HG03095 (cell line): ENCODE data around the gene CARD19.
"Not testable (repeated sequence)": the region's sequence is repeated elsewhere in the genome, so short reads cannot be mapped to it uniquely, and the experiment has no call there.

Source experiments
- ATAC-seq: cut with Tn5 transposase; IDR thresholded peaks from one replicate; pipeline ENCODE4 v1.9.1; 2021; ENCODE audit warnings: moderate library complexity; ENCODE audit not compliant: unreplicated experiment

CARD19 gene

DNA sequence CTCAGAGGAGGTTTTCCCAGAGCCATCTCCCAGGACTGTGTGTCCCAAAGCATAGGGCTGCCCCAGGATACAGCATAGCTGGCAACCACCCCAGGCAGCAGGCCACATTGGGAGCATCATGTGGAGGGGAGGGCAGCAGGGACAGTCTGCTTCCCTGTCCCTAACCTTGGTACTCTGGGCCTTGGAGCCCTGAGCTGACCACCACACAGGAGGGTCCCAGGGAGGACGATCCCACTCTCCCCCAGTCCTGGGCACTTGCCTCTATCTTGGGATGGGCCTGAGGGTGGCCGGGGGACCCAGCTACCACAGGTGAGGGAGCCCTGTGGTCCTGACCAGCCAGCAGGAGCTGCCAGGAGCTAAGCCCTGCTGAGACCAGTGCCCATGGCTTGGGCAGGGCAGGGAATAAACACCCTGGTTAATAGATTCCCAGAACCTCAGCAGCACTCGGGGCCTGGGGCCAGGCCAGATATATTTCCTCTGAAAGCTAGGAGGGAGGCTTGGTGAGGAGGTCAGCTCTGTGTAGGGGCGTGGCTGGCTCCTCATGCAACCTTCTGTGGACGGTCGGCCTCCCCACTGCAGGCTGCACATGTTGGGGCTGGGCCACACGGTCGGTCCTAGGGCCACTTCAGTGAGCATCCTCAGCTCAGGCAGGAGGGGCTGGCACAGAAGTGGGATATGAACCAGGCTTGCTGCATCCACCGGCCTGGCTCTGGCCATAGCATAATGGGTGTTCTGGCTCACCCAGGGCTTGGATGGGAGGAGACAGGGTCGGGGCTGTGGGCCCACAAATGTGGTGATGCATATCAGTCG lies 33.9 kb downstream of the CARD19 start:
- no peak for ATAC-seq

- ATAC-seq, result no peak
These were observed 35.0 kb downstream of the CARD19 start for GRCh38 chr9:93130861-93131481.

DNA sequence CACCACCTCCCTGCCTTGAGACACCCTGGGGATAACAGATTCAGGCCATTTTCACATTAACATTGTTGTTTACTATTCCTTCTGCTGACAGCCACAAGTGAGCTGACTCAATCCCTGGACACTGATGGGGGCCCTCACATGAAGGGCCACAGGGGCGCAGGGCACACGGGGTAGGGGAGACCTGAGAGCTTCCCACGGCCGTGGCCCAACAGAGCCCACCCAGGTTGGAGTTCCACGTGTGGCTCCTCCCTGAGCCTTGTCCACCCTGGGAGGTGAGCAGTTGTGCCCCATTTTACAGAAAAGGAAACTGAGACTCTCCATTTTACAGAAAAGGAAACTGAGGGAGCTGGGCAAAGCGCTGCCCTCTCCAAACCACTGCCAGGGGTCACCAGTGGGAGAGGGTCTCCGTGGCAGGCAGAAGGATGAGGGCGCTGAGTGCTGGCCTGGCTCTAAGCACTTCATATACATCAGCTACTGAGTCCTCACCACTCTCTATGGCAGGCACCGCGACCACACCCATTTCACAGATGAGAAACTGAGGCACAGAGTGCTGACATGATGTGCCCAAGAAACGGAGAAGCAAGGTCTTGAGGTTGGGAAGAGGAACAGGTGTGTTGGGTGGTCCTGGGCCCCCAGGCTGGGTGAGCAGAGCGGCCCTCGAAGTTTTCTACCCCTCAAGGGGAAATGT lies 35.7 kb downstream of the CARD19 start:
- no peak for ATAC-seq

DNA sequence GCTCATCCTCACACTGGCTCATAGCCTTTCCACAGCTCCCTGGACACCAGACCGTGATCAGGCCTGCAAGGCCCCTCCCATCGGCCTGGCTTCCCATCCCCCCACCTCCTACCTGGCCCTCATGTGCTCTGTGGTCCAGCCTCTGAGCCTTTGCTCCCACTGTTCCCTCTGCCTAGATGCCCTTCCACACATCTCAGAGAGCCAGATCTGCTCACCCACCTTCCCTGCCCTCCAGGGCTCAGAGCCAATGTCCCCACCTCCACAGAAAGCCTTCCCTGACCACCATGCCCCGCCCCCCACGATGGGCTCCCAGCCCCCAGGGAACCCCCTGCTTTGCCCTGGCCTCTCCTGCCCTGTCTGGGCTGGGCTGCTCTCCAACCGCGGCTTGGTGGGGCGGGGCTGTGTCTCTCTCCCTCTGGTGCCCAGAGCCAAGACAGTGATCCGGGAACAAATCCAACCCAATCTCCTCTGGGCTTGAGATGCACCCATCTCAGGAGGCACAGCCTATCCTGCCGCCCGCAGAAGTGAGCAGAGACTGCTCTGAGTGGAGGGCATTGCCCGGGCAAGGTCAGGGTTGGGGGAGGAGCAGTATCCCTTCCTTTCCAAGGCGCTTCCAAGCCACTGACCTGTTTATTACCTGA lies 36.4 kb downstream of the CARD19 start:
- ATAC-seq, result no peak

DNA sequence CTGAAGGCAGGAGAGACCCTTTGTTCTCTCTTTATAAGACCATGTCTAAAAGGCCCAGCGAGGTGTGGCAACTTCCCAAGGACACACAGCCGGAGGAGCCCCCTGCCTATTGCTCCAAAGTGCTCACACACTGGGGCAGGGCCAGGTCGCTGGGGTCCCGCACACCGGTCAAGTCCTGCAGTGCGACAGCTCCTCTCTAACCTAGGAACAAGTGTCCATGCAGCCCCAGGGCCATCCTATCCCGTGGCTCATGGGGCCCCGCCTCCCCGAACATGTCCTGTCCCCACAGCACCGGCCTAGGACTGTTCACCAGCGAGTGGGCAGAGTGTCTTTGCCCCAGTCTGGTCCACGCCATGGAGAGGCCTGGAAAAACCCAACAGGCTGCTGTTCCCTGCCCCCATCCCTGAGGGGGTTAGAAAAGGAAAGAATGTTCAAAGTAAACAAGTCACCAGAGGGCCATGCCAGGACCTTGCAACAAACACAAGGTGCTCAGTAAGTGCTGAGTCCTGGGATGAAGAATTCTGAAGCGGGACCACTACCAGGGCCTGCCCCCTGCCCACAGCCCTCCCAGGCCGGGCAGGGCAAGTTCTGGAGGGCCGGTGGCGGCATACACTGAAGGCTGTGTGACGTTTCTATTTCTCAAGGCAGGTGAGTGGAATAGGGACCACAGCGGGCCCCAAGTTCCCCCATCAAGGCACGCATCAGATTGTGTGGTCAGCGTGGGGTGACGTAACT lies 37.1 kb downstream of the CARD19 start:
- peak; percentile 40 for ATAC-seq

DNA sequence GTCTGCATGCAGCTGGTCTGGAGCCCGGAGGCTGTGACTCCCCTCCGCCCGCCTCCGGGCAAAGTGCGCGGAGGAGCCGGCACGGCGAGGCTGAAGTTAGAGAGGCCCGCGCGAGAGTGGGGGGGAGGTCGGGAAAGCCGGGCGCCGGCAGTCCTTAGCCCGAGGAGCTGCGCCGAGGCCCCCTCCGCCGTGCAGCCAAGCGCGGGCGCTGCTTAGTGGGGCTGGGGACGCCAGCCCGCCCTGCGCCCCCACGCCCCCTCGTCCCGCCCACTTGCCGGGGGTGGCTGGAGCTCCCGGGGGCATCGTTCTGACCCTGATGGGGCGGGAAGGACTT lies 37.6 kb downstream of the CARD19 start:
- no peak for ATAC-seq

- ATAC-seq, result peak; percentile 60
These were observed 38.2 kb downstream of the CARD19 start, which contains the start of gene NINJ1 for GRCh38 chr9:93134015-93134739. TSS of gene NINJ1 (minus strand) at chr9:93134251. CDS start at chr9:93134217, 34 bp downstream.

DNA sequence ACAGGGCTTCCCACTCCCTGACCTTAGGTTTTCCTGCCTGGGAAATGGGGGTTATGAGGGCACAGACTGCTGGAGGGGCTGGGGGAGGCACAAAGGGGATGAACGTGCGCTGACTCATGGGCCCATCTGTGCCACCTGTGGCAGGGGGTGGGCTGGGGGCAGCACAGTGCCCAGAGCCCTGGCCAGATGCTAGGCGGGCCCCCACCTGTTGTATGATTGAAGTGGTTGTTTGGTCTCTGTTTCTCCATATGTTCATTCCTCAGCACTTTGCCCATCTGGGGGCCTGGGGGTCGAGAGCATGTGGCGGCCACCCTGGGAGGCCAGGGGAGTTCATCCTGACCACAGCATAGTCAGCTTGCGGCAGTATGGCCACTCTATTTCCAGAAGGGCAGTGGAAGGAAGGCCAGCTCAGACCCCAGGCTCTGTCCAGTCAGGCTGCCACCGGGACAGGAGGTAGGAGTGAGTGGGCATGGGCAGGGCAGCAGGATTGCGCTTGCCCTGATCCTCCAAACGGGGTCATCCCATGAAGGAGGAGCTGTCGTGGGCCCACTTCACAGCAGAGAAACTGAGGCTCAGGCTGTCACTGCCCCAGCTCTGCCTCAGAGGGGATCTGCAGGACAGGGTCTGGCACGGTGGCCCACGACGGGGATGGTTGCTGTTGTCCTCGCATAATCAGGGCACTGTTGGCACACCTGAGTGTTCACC lies 38.9 kb downstream of the CARD19 start:
- ATAC-seq, result no peak

- ATAC-seq, result no peak
These were observed 40.0 kb downstream of the CARD19 start for GRCh38 chr9:93136011-93136440.

- ATAC-seq, result no peak
These were observed 41.3 kb downstream of the CARD19 start for GRCh38 chr9:93137362-93137761.

- no peak for ATAC-seq
These were observed 42.3 kb downstream of the CARD19 start for GRCh38 chr9:93138171-93138764.

GRCh38 chr9:93139365-93140182 lies 43.6 kb downstream of the CARD19 start:
- no peak for ATAC-seq

DNA sequence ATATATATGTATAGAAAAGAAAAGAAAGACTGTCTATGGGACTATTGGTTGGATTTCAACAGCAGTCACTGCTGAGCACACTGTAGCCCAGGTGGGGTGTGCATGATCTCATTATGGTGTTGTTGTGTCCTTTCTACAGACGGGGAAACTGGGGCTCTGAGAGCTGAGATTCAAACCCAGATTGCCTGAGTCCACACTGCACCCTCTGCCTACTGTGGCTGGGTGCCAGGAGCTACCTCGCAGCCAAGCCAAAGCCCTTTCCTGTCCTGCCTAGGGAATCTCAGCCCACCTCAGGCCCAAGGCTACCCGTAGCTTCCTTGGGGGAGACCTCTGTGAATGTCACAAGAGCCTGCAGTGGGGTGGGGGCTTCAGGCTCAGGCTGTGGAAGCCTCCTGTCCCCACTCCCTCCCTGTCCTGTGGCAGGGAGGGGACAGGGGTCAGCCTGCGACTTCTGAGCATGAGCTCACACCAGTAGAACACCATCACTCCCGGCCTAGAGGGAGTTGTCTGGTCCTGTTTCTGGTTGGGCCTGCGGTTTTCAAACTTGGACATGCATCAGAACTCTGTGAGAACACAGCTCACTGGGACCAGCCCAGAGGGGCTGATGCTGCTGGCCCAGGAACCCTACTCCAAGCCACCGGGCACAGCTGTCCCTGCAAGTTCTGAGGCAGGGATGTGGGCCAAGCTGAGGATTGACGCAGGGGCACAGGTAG lies 45.9 kb downstream of the CARD19 start:
- no peak for ATAC-seq

DNA sequence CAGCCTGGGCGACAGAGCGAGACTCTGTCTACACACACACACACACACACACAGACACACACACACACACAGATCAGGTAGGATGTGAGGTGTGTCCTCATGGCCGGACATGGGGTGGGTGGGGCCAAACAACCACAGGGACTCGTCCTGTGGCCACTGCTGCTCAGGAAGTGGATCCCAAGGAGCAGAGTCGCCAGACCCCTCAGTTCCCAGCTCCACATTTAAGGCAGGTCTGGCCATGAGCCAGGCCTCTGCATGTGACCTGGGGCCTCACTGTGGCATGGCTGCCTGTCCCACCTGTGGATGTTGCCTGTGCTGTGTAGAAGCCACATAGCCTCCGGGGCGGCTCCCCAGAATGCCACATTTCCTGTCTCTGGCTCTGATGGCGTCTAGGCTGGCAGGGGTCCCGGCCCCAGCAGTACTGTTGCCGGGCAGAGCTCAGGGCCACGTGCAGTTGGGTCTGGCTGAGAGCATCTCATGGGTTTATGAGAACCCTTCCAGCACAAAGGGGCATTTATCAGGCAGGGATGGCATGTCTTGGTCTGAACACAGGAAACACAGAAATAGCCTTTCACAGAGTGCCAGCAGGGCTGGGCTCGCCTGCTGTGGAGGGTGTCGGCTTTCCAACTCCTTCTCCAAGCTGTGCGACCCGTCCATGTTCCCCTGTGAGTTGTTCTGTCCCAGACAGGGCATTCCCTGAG lies 48.0 kb downstream of the CARD19 start:
- ATAC-seq, result no peak

DNA sequence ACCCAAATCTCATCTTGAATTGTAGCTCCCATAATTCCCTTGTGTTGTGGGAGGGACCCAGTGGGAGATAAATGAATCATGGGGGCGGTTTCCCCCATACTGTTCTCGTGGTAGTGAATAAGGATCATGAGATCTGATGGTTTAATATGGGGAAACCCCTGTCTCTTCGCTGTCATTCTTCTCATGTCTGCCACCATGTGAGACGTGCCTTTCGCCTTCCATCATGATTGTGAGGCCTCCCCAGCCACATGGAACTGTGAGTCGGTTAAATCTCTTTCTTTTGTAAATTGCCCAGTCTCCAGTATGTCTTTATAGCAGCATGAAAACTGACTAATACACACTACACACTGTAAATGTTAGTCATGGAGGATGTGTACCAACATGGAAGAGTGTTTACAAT lies 50.7 kb downstream of the CARD19 start:
- not testable (repeated sequence) for ATAC-seq

- ATAC-seq, result no peak
These were observed 51.6 kb downstream of the CARD19 start for GRCh38 chr9:93147632-93148031.

- ATAC-seq, result no peak
These were observed 52.7 kb downstream of the CARD19 start for GRCh38 chr9:93148721-93149120.
